GOT3 (cell line): ENCODE results near the gene SFTA2.
A peak's percentile ranks its signal among the peaks of the same experiment; 100 is the strongest.
"Not testable (repeated sequence)": the region's sequence is repeated elsewhere in the genome, so short reads cannot be mapped to it uniquely, and the experiment has no call there.

ENCODE experiments used
- DNase-seq: peaks from one replicate; lab custom pipeline; 2025; ENCODE audit warnings: mixed read lengths; lab: John Stamatoyannopoulos, UW

The SFTA2 gene

DNA sequence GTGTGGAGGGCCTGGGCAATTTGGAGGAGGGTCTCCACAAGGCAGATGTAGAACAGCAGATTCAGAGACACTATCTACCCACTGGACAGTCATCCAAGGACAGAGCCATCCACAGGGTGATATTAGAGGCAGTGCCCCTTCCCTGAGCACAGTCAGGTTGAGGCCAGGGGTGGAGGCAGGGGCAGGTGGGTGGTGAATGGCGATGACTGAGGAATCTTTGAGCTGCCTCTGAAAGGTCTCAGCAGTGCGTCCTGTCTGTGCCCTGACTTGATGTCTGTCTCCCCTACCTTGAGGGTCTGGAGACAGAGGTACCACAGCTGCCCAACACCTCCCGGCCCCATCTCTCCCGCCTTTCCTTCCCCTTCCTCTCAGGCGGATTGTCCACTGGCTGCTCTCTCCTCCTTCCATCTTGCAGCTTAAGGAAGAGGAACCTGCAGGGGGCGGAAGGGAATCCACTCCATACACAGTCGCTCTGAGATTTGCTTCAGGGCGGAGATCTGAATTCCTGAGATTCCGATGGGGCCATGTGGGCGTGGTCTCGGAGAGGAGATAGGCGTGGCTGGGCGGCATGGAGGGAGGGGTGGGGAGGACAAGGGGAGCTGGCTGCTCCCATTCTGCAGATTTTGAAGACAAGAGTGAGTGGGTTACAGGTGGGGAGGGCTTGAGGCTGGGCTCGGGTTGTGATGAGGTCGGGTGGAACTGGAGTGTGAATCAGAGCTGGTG lies 10.5 kb upstream of the SFTA2 start:
- DNase-seq, result no peak

- DNase-seq, result no peak
These were observed 8.5 kb upstream of the SFTA2 start, which contains the start of gene MUCL3 for GRCh38 chr6:30940361-30940986. MUCL3 (plus strand) TSS chr6:30940973; CDS start chr6:30941000, 27 bp downstream.

DNA sequence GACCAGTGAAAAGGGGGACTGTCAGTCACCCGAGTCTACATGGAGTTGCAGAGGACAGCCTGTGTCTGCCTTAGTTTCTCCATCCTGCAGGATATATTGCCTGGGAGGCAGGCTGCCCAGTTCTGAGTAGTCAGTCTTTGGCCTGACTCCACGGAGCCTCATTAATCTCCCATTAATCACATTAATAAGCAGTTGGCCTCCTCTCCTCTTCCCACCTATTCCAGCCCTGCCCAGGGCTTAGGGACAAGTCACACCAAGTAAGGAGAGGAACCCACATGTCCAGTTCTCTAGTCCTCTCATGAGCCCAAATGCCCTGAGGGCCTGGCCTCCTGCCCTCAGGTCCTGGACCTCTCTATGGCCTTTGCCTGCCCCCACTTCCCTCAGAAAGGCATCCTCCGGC lies 7.5 kb upstream of the SFTA2 start:
- DNase-seq, result no peak

DNA sequence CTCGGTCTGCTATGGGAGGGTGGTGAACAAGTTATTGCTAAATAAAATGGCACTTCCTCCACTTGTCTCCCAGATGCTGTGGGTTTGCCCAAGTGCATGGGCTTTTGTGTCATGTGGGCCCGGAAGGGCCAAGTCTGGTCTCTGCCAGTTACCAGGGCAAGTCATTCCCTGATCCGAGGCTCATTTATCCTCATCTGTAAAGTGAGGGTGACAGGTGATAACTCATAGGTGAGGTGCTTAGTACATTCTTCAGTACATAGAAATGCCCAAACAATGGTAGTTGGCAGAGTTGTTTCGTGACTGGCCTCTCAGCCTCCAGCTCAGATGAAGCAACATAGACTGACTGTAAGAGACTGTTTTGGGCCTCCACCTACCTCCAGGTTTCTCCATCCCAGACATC lies 6.8 kb upstream of the SFTA2 start:
- no peak for DNase-seq

DNA sequence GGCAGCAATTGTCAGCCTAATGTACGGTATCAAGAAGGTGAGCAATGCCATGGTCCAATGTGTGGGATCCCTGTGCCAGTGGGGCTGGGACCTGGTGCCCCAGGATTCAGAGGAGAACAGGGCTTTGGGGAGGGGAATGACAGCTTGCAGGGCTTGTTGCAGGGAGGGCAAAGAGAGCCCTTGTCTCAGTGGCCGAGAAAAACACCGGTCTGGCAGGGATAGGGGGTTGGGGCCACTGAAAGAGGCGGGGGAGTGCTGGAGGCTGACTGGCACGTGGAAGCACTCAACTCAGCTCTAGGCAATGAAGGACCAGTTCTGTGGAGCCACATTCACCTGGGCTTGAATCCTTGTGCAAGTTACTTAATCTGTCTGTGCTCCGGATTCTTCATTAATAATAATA lies 5.3 kb upstream of the SFTA2 start:
- DNase-seq, result no peak

DNA sequence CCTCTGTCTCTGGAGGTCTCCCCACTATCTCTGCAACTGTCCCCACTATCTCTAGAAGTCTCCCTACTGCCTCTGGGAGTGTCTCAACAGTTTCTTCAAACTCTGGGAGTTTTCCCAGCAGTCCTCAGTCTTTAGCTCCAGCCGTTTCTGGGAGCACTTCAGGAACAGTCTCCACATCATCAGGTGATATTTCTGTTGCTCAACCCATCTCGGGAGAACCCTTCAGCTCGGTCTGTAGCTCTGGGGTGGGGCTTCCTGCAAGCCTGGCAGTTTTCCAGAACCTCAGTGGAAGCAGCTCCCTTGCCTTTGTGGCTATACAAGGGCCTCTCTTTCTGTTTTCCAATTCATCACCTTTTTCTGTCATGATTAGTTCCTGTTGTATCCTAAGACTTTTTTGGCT lies 3.0 kb upstream of the SFTA2 start:
- DNase-seq, result no peak

DNA sequence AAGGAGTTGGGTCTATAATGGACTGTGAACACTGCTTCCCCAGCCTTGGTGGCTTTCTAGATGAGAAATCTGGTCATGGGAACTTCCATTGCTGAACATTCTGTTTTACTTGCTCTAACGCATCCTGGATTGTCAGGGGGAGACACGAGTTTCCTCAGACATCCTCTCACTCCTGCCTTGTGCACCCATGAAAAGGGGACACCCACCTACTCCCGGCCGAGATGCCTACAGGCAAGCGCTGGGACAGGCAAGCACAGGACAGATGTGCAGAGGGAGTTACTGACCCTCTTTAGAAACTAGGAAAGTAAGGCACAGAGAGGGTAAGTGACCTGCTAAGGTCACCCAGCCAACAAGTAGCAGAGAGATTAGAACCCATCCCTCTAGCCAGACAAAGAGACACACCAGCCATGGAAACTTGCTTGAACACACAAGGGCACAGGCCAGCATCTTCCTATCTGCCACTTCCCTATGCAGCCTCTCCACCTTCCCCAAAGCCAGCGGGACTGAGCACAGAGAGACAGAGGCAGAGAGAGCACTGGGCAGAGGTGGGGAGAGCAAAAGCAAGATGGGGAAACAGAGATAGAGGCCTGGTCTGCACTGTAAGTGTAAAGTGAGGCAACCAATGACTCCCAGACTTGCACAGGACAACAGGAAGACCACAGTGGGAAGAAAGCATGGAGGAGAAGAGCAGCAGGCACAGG lies 845 bp upstream of the SFTA2 start:
- no peak for DNase-seq

GRCh38 chr6:30931272-30931671 lies 698 bp downstream of the SFTA2 start:
- DNase-seq, result no peak

- no peak for DNase-seq
These were observed 1.5 kb downstream of the SFTA2 start for GRCh38 chr6:30930506-30930905.

DNA sequence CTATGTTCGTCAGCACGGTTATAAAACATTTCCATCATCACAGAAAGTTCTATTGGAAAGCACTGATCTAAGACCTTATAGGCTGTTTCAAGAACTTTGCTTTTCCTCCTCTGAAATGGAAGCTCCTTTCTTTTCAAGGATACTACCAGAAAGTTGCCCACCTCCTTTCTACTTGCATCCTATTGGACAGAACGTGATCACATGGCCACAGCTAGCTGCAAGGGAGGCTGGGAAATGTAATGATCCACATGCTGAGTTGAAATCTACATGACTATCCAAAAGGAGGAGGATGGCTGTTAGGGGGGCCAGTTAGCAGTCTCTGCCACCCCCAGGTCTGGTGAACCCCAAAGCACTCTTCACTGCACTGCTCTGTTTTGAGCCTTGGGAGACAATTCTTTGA lies 3.3 kb downstream of the SFTA2 start:
- no peak for DNase-seq

- DNase-seq, result not testable (repeated sequence)
These were observed 4.9 kb downstream of the SFTA2 start for GRCh38 chr6:30927080-30927479.

GRCh38 chr6:30926644-30927043 lies 5.3 kb downstream of the SFTA2 start:
- DNase-seq, result no peak

GRCh38 chr6:30924040-30924627 lies 7.8 kb downstream of the SFTA2 start:
- DNase-seq, result not testable (repeated sequence)

- DNase-seq, result no peak
These were observed 9.5 kb downstream of the SFTA2 start for GRCh38 chr6:30922447-30922852.

GRCh38 chr6:30918670-30919069 lies 13.3 kb downstream of the SFTA2 start:
- DNase-seq, result no peak

GRCh38 chr6:30917487-30917886 lies 14.5 kb downstream of the SFTA2 start:
- no peak for DNase-seq

DNA sequence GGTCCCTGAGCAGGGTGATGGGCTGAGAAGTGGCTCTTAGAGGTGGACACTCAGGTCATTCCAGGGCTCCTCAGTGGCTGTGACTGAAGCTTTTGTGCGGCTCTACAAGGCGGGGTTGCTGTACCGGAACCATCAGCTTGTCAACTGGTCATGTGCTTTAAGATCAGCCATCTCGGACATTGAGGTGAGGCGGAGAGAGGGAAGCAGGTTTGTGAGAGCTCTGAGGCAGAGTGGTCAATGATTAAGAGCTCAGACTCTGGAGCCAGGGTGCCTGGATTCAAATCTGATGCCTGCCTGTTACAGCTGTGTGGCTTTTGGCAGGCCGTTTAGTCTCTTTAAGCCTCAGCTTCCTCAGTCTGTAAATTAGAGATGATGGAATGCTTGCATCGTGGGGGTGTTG lies 14.9 kb downstream of the SFTA2 start:
- DNase-seq, result no peak

DNA sequence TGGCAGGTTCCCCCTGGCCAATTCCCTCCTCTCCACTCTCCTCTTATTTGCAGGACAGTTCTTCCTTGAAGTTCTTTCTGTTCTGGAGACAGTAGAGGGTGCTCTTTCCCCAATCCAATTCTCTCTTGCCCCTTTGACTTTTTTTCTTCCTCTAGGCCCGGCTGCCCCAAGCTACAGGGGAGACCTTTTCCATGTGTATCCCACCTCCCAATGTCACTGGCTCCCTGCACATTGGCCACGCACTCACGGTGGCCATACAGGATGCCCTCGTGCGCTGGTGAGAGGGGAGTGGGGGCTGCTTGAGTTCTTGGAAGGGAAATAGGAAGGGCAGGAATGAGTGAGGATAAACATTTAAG lies 16.4 kb downstream of the SFTA2 start:
- DNase-seq, result no peak

GRCh38 chr6:30914854-30915590 lies 16.9 kb downstream of the SFTA2 start:
- no peak for DNase-seq

GRCh38 chr6:30914076-30914853 lies 17.7 kb downstream of the SFTA2 start, which contains the start of gene VARS2:
VARS2 (plus strand) TSS chr6:30914238; CDS start chr6:30914837, 599 bp downstream.
- DNase-seq, result peak; percentile 81

DNA sequence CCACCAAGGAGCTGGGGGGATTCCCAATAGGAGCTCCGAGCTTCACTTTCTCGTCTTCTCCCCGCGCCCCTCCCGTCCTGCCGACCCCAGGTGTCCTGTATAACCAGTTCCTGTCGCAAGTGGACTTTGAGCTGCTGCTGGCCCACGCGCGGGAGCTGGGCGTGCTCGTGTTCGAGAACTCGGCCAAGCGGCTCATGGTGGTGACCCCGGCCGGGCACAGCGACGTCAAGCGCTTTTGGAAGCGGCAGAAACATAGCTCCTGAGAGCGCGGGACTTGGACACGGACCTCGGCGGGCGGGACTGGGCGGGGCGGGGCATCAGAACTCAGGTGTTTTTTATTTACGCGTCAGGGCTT lies 18.3 kb downstream of the SFTA2 start:
- DNase-seq, result no peak
